HCT116 (cell line): ENCODE results near the gene NRXN2. TPM values are rescaled to one million over a fixed set of nuclear protein-coding genes. Genes with fewer than 3 reads are reported as not detected.

ENCODE experiments used
- ATAC-seq: fragments of 200-7000 bp; cut with Tn5 transposase; 2 replicates; pipeline ENCODE4 v1.9.1; 2020; ENCODE audit warnings: mild to moderate bottlenecking, moderate library complexity
- BruUV-seq: library from RNA; stranded (reverse); fragments of 400-500 nt; replicated peaks from 2 replicates; lab custom pipeline; 2021; lab: Mats Ljungman, UMichigan
- CTCF ChIA-PET: fragments of 300-600 bp; sonication (Branson Sonifier 250); formaldehyde crosslinking; loops from one replicate; lab custom pipeline; 2021; ENCODE audit warnings: antibody characterized with exemption; lab: Charles Lee
- POLR2A ChIA-PET: fragments of 300-600, 350-600 bp; sonication (Branson Sonifier 250); formaldehyde crosslinking; loops from one replicate; lab custom pipeline; 2021; ENCODE audit warnings: antibody characterized with exemption; lab: Charles Lee
- RAD21 ChIA-PET, 2 experiments: fragments of 300-600 bp; sonication (Branson Sonifier 250); formaldehyde crosslinking; loops; one replicate each; lab custom pipeline; 2023; ENCODE audit warnings: low total read pairs in 2 of 2; ENCODE audit not compliant: uncharacterized antibody in 2 of 2, unreplicated experiment in 2 of 2, low non-redundant PET in 1 of 2; lab: Charles Lee
- DNase-seq: peaks from one replicate; pipeline ENCODE4 v3.0.0-alpha.2; 2010; ENCODE audit warnings: low read depth, low spot score
- H2AFZ ChIP-seq: fragments of 200-600 bp; shearing (Covaris generic), sonication (generic); 2 replicates; pipeline ENCODE4 v1.6.1; 2017; ENCODE audit warnings: low read depth, mixed run types, mixed read lengths, antibody characterized with exemption, low read length; ENCODE audit not compliant: poor library complexity, severe bottlenecking
- H3K27ac ChIP-seq: 2 replicates; pipeline ENCODE4 v1.5.1; 2012; ENCODE audit warnings: low read depth, low read length
- H3K27me3 ChIP-seq: fragments of 200-600 bp; sonication (generic); 2 replicates; pipeline ENCODE4 v1.6.1; 2016; ENCODE audit warnings: mixed run types, low read length, mixed read lengths; ENCODE audit not compliant: insufficient read depth
- H3K36me3 ChIP-seq, 2 experiments: fragments of 200-500 bp in 1 of 2; fragments of 200-600 bp in 1 of 2; sonication (Bioruptor generic) in 1 of 2; sonication (generic) in 1 of 2; 2 replicates each; pipeline versions ENCODE4 v1.5.1 to v1.6.1; 2014 to 2016; ENCODE audit warnings: low read length in 2 of 2, inconsistent platforms in 1 of 2, mixed read lengths in 1 of 2, mixed run types in 1 of 2; ENCODE audit not compliant: insufficient read depth in 2 of 2, control insufficient read depth in 1 of 2
- H3K4me1 ChIP-seq, 2 experiments: fragments of 200-600 bp in 1 of 2; sonication (generic) in 1 of 2; 2 replicates each; pipeline versions ENCODE4 v1.5.1 to v1.6.1; 2012 to 2017; ENCODE audit warnings: low read length in 2 of 2, inconsistent platforms in 1 of 2, mild to moderate bottlenecking in 1 of 2, mixed read lengths in 1 of 2, mixed run types in 1 of 2, moderate library complexity in 1 of 2; ENCODE audit not compliant: insufficient read depth in 2 of 2, control insufficient read depth in 1 of 2
- H3K4me2 ChIP-seq: fragments of 200-600 bp; sonication (generic); 2 replicates; pipeline ENCODE4 v1.6.1; 2017; ENCODE audit warnings: mixed run types, low read length, mixed read lengths
- H3K4me3 ChIP-seq, 2 experiments: fragments of 200-600 bp in 1 of 2; sonication (generic) in 1 of 2; replicated peaks in 1 of 2; 2 replicates each; pipeline ENCODE4 v1.5.1; 2011 to 2016; ENCODE audit warnings: low read length in 2 of 2, control low read depth in 1 of 2, low read depth in 1 of 2, mild to moderate bottlenecking in 1 of 2, mixed read lengths in 1 of 2, mixed run types in 1 of 2
- H3K79me2 ChIP-seq: fragments of 200-600 bp; sonication (generic); 2 replicates; pipeline ENCODE4 v1.6.1; 2017; ENCODE audit warnings: mild to moderate bottlenecking, mixed run types, low read length, moderate library complexity, mixed read lengths; ENCODE audit not compliant: insufficient read depth
- H3K9ac ChIP-seq: fragments of 200-600 bp; sonication (generic); 2 replicates; pipeline ENCODE4 v1.6.1; 2016; ENCODE audit warnings: low read length, mixed read lengths
- H3K9me2 ChIP-seq: fragments of 200-600 bp; sonication (generic), shearing (Covaris generic); 2 replicates; pipeline ENCODE4 v1.6.1; 2017; ENCODE audit warnings: mixed run types, mild to moderate bottlenecking, moderate library complexity; ENCODE audit not compliant: insufficient read depth
- H3K9me3 ChIP-seq, 2 experiments: fragments of 200-500 bp in 1 of 2; fragments of 200-600 bp in 1 of 2; sonication (Bioruptor generic) in 1 of 2; sonication (generic) in 1 of 2; 2 replicates each; pipeline ENCODE4 v1.6.1; 2014 to 2017; ENCODE audit warnings: low read length in 2 of 2, mixed read lengths in 2 of 2, inconsistent platforms in 1 of 2, low read depth in 1 of 2, mild to moderate bottlenecking in 1 of 2, mixed run types in 1 of 2, moderate library complexity in 1 of 2; ENCODE audit not compliant: control insufficient read depth in 1 of 2, insufficient read depth in 1 of 2
- H4K20me1 ChIP-seq: fragments of 200-600 bp; sonication (generic), shearing (Covaris generic); 2 replicates; pipeline ENCODE4 v1.6.1; 2017; ENCODE audit warnings: mixed run types, mild to moderate bottlenecking, moderate library complexity; ENCODE audit not compliant: insufficient read depth
- CEBPB ChIP-seq: IDR thresholded peaks from 2 replicates; pipeline ENCODE4 v1.6.1; 2012; ENCODE audit warnings: low read depth
- FOSL1 ChIP-seq: IDR thresholded peaks from 2 replicates; pipeline ENCODE4 v1.6.1; 2012; ENCODE audit warnings: low read depth
- JUND ChIP-seq: IDR thresholded peaks from 2 replicates; pipeline ENCODE4 v1.6.1; 2012
- POLR2A ChIP-seq: IDR thresholded peaks from 2 replicates; pipeline ENCODE4 v1.7.0; 2011; ENCODE audit warnings: borderline replicate concordance; ENCODE audit not compliant: insufficient read depth, insufficient read length; ENCODE audit errors: extremely low read depth
- POLR2AphosphoS5 ChIP-seq: IDR thresholded peaks from 2 replicates; pipeline ENCODE4 v1.6.1; 2011; ENCODE audit warnings: mild to moderate bottlenecking, low read depth, low read length, moderate library complexity
- REST ChIP-seq: IDR thresholded peaks from 2 replicates; pipeline ENCODE4 v1.6.1; 2012; ENCODE audit warnings: low read depth
- SIN3A ChIP-seq: IDR thresholded peaks from 2 replicates; pipeline ENCODE4 v1.6.1; 2012; ENCODE audit warnings: low read depth
- TCF7L2 ChIP-seq: IDR thresholded peaks from 2 replicates; pipeline ENCODE4 v1.7.0; 2011; ENCODE audit warnings: borderline replicate concordance, inconsistent platforms; ENCODE audit not compliant: insufficient read depth, insufficient read length; ENCODE audit errors: extremely low read depth
- YY1 ChIP-seq: IDR thresholded peaks from 2 replicates; pipeline ENCODE4 v1.6.1; 2011; ENCODE audit warnings: low read length, low read depth, moderate library complexity, mild to moderate bottlenecking; ENCODE audit not compliant: insufficient replicate concordance; ENCODE audit errors: extremely low read depth
- ZBTB33 ChIP-seq: IDR thresholded peaks from 2 replicates; pipeline ENCODE4 v1.6.1; 2011; ENCODE audit warnings: mild to moderate bottlenecking, low read length, moderate library complexity; ENCODE audit not compliant: insufficient replicate concordance; ENCODE audit errors: extremely low read depth
- intact Hi-C: fragments of 100-400 bp; cut with micrococcal nuclease; formaldehyde crosslinking; loops from 2 replicates; pipeline ENCODE4 v1.10.0; 2022
- total RNA-seq: library from RNA; stranded (reverse); gene quantifications from one replicate; pipeline ENCODE4 v1.2.1, GENCODE V29; 2021; ENCODE audit not compliant: unreplicated experiment
- TF ChIP-seq, protein P1 (sequence below), 3 experiments: fragments of 200-600 bp in 1 of 3; sonication (generic) in 1 of 3; IDR thresholded peaks in 2 of 3; conservative IDR thresholded peaks in 1 of 3; 2 replicates each; pipeline ENCODE4 v1.5.1; 2012 to 2017; ENCODE audit warnings: low read depth in 2 of 3, low read length in 2 of 3, antibody characterized with exemption in 1 of 3, borderline replicate concordance in 1 of 3, control low read depth in 1 of 3, mild to moderate bottlenecking in 1 of 3, mixed read lengths in 1 of 3, mixed run types in 1 of 3, moderate library complexity in 1 of 3; ENCODE audit not compliant: insufficient read depth in 1 of 3

The NRXN2 gene
- total RNA-seq, 1 experiment from 2014 or later: 1.5 TPM

- POLR2A ChIA-PET: no interaction called here
- TF ChIP-seq, protein P1, sequence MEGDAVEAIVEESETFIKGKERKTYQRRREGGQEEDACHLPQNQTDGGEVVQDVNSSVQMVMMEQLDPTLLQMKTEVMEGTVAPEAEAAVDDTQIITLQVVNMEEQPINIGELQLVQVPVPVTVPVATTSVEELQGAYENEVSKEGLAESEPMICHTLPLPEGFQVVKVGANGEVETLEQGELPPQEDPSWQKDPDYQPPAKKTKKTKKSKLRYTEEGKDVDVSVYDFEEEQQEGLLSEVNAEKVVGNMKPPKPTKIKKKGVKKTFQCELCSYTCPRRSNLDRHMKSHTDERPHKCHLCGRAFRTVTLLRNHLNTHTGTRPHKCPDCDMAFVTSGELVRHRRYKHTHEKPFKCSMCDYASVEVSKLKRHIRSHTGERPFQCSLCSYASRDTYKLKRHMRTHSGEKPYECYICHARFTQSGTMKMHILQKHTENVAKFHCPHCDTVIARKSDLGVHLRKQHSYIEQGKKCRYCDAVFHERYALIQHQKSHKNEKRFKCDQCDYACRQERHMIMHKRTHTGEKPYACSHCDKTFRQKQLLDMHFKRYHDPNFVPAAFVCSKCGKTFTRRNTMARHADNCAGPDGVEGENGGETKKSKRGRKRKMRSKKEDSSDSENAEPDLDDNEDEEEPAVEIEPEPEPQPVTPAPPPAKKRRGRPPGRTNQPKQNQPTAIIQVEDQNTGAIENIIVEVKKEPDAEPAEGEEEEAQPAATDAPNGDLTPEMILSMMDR (IDR thresholded peaks at IDR 0.05 in 2 of 3, conservative IDR thresholded peaks at IDR 0.05 in 1 of 3; ENCODE audit: borderline replicate concordance in 1 of 3, insufficient read depth in 1 of 3, low read depth in 2 of 3, low read length in 2 of 3): no peak
- no peak for TF ChIP-seq POLR2A
- no peak for TF ChIP-seq REST
- no peak for TF ChIP-seq TCF7L2
- TF ChIP-seq JUND: no peak
- TF ChIP-seq POLR2AphosphoS5: no peak
- TF ChIP-seq FOSL1: no peak
- no peak for TF ChIP-seq CEBPB
- no peak for TF ChIP-seq YY1
- no peak for TF ChIP-seq SIN3A
- TF ChIP-seq ZBTB33: no peak
- TF ChIP-seq, all 23 proteins: peak for 0
- no peaks in the 10 kb centered on the region for H3K27me3 ChIP-seq
- ChIA-PET CTCF (interaction anchor here (1.0 kb wide), 1 partner anchor 10 kb away, joined by 3 read pairs; no protein-coding TSS in a partner anchor), RAD21 (no interaction called here)
- H3K4me1 ChIP-seq: peaks cover 0 to 6% of the 10 kb centered on the region in 2 experiments; a peak in 1 of 4 replicates
- no peak overlapping the region for H3K4me3 ChIP-seq
- no peak overlapping the region for H2AFZ ChIP-seq
- no peaks in the 10 kb centered on the region for H3K9me3 ChIP-seq
- no peaks in the 10 kb centered on the region for H4K20me1 ChIP-seq
- H3K4me2 ChIP-seq: no peak overlapping the region
- DNase-seq: no peak
- no peak overlapping the region for H3K9ac ChIP-seq
- H3K9me2 ChIP-seq: no peaks in the 10 kb centered on the region
- ATAC-seq: no peak
- H3K79me2 ChIP-seq: no peaks in the 10 kb centered on the region
- no TSS peak for BruUV-seq
- H3K27ac ChIP-seq: no peak overlapping the region
- no peaks in the 10 kb centered on the region for H3K36me3 ChIP-seq
- intact Hi-C loops: no loop called here
Measured at GRCh38 chr11:64751580-64751979, 28.6 kb upstream of the NRXN2 start.
